Stimulated activated CD4-positive, alpha-beta T cell treated with anti-CD3 and anti-CD28 coated beads, Interleukin-2, amount 100 ng/mL, for 4 hours (primary cell): ENCODE data around the gene HYCC2.
"Not testable (repeated sequence)": the region's sequence is repeated elsewhere in the genome, so short reads cannot be mapped to it uniquely, and the experiment has no call there.

ENCODE experiments used
- DNase-seq: peaks from one replicate; pipeline ENCODE4 v3.0.0-alpha.2; 2020; ENCODE audit warnings: low read depth

The HYCC2 gene

DNA sequence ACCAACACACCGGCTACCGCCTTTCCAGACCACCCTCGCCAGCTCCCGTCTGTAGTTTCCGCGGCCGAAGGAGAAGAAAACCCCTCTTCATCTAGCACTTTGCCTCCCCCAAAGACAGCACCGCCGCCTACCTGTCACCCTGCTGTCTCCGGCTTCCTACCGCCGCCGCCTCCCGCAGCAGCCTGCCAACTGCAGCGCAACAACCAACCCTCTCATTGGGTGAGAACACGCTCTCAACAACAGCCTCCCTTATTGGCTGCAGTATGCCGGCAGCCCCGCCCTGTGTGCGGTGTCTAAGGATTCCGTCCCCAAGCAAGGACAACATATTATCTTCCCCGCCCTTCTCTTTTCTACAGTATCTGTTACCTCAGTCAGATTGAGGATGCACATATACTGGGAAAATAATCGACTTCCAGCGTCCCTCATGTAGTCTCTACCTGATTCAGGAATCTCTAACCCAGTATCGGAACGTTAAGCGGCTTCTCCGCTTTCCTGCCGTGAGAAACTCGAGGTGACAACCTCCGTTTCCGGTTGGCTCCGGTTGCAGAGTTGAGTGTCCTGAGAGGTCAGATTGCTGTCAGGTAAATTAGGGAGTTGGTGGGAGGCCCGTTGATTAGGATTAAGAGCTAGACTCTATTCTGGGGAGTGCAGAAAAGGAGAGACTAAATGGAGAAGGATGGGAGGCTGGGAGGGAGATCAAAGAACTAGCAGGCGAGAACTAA, at the start of gene HYCC2, which contains the start of gene NDUFB3:
Gene HYCC2 (minus strand): TSS at position 193 of the 722 bp plus-strand sequence. CDS start 47,662 bp downstream, outside the sequence.
Gene NDUFB3 (plus strand): TSS at position 523 of the 722 bp plus-strand sequence. CDS start 6,882 bp downstream, outside the sequence.
- DNase-seq = peak; percentile 88

DNA sequence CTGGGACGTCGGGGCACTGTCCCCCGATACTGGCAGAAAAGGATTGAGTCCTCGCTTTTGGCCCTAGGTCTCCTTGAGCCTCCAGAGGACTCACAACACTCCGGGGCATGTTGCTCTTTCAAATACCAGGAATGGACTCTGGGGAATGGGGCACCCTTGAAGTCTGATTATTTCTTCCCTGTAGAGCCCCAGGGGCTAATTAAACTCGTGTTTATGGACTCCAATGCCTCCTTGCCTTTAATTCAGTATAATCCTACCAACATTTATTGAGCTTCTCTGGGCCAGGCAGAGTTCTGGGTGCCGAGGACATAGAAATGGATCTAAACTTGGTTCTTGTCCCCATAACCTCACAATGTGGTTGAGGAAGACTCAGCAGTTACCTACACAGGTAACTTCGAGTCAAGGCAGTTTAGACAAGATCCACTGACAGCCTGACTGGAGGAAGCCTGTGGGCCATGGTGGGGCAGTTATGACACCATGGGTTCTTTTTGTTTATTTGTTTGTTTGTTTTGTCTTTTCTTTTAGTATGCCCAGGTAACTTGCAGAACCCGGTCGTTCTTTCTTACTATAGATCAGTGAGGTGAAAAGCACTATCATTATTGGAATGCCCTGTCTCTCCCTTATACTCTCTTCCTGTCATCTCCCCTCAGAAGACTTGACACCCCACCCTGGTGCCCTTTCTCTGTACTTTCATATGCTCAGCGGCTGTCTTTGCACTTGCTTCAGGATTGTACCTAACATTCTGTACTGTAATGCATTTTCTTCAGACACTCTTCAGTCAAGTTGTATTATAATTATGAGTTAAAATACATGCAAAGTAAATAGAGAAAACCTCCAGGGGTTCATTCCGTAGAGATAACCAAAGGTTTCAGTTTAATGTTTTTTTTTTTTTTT, 47.7 kb upstream of the HYCC2 start:
- no peak for DNase-seq

DNA sequence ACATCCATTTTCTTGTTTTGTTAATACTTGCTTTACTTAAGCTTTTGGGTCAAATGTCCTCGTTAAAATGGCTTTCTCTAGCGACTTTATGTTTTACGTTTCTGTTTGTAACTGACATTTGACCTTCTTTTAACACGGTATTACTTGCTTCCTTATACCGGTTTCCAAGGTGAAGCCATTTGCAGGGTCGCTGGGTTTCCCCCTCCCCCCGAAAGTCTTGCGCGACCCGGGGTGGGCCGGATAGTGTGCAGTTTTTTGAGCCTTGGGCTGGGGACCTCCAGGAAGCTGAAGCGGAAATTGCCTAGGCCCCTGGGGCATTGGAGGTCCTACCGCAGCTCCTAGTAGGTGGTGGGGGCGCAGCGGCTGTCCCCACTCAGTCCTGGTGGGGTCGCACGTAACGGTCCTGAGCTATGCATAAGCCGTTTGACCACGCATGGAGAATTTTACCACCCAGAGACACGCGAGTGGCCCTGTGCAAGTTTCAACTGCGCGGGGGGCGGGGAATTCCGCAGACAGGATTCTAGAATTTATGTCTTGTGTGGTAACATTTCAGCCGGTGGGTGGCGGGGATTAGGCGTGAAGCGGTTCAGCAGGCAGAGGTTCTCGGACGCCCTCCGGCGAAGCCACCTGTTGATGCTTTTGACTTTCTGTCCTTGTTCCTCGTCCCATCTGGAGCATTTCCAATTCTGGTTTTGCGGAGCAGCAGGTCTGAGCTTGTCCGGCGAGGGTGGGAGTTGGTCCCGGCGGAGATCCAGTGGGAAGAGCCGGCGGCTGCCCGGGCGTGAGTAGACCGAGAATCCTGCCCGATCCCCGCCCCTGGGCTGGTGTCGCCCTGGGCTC, 46.9 kb upstream of the HYCC2 start:
- peak; percentile 81 for DNase-seq

DNA sequence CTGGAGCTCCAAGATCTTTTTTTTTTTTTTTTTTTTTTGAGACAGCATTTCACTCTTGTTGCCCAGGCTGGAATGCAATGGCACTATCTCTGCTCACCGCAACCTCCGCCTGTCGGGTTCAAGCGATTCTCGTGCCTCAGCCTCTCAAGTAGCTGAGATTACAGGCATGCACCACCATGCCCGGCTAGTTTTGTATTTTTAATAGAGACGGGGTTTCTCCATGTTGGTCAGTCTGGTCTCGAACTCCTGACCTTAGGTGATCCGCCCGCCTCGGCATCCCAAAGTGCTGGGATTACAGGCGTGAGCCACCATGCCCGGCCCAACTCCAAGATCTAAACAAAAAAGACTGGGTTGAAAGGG, 46.2 kb upstream of the HYCC2 start:
- not testable (repeated sequence) for DNase-seq

DNA sequence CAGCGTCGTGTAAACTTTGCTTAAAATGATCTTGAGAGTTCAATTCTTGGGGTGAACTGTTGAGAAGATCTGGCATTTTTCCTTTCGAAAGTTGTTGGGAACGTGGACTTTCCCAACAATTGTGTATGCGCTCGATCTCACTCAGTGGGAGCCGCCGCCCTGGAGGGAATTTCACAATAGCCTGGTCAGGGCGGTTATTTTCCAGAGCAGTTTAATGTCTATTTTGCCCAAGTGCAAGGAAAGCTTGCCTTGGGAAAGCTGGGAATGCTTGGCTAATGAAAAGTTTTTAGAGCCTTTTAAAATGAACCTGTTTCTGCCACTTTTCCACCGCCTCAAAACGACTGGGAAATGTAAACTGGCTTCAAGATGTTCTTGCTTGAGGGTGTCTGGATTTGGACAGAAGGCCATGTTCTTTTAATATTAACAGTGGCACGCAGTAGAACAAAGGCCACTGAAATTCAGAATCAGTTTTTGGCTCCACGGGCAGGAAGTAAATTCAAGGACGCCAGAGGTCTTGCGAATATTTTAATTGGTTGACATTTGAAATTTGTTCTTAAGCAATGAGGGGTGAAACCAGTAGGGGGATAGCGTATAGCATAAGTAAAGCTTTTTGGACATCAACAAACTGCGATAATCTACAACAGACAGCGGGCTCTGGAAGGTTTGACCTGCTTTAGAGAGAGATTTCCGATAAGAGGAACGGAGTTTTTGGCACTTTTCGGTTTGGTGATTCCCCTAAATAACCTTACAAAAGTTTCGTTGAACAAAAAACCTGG, 45.7 kb upstream of the HYCC2 start:
- DNase-seq = no peak

DNA sequence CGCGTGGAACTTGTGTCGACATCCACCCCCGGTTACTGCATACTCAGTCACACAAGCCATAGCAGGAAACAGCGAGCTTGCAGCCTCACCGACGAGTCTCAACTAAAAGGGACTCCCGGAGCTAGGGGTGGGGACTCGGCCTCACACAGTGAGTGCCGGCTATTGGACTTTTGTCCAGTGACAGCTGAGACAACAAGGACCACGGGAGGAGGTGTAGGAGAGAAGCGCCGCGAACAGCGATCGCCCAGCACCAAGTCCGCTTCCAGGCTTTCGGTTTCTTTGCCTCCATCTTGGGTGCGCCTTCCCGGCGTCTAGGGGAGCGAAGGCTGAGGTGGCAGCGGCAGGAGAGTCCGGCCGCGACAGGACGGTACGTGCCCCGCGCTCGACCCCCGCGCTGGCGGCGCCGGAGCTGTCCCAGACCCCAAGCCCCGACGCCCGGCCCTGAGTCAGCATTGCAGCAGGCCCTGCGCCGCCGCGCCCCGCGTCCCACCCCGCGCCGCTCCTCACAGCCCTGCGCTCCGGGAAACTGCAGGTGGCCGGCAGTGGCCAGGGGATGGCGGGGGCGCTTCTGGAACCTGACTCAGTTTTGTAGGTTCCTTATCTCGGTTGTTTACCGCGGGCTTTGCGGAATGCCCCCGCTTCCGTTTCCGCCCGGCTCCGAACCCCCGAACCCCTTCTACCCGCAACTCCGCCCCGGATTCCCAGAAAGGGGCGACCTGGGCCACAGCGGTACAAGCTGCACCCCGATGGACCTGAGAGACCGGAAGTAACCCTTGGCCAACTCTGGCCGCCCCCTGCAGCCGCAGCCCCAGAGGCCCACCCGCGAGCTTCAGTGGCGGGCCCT, 44.9 kb upstream of the HYCC2 start, which contains the start of gene CFLAR:
Gene CFLAR (plus strand): TSS at position 50 of the 844 bp plus-strand sequence. CDS start 13,702 bp downstream, outside the sequence.
- DNase-seq = peak; percentile 66

DNA sequence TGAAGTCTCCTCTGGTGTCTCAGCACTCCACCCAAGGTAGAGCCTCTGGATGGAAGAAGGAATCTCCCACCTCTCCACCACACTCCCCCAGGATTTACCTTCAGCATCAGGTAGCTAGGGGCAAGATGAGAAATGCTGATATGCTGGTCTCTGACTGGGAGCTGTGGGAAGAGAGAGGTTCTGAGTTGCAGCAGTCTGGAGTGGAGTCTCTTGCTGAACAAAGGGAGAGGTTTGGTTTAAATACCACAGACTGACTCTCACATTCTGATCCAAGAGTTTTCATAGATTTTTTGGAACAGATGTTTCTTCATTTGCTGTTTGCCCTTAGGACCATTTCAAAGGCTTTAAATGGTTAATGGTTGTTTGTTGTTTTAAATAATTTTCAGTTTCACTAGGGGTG, 43.4 kb upstream of the HYCC2 start:
- no peak for DNase-seq

DNA sequence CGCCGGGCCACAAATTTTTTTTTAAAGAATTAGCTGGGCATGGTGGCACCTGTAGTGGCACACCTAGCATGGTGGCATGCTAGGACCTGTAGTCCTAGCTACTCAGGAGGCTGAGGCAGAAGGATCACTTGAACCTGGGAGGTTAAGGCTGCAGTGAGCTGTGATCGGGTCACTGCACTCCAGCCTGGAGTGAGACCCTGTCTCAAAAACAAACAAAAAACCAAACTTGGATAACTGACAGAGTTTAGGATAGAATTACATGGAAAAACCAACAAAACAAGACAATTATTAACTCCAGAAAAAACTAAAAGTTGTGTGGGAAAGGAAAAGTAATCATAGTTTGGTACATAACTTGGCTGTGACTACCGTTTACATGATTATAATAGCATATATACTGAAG, 42.9 kb upstream of the HYCC2 start:
- no peak for DNase-seq

DNA sequence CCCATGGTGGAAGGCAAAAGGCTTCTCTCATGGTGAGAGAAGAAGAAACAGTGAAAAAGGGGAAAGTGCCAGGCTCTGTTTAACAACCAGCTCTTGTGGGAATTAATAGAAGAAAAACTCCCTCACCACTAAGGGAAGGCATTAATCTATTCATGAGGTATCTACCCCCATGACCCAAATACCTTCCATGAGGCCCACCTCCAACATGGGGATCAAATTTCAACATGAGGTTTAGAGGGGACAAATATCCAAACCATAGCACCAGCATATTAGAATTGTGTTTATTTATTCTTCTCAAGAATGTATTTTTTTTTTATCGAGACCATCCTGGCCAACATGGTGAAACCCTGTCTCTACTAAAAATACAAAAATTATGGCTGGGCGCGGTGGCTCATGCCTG, 39.6 kb upstream of the HYCC2 start:
- DNase-seq = no peak

DNA sequence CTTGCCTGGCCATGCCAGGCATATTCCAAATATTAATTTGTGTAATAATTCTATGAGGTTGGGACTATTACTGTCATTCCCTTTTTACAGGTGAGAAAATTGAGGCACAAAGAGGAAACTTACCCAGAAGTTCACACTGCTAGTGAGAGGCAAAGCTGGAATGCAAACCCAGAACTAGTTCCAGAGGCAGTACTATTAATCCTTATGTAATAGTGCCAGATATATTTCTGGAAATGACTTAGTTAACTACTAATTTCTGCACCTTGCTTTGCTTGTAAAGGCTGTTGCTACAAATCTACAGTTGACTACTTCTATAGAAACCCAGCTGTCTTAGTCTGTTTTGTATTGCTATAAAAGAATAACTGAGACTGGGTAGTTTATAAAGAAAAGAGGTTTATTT, 39.1 kb upstream of the HYCC2 start:
- no peak for DNase-seq

DNA sequence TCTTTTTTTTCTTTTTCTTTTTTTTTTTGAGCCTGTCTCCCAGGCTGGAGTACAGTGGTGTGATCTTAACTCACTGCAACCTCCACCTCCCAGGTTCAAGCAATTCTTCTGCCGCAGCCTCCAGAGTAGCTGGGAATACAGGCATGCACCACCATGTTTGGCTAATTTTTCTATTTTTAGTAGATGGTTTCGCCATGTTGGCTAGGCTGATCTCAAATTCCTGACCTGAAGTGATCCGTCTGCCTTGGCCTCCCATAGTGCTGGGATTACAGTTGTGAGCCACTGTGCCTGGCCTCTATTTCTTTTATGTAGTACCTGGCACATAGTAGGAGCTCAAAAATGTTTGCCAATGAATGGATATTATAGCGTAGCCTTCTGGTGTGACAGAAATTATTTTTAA, 37.7 kb upstream of the HYCC2 start:
- no peak for DNase-seq

DNA sequence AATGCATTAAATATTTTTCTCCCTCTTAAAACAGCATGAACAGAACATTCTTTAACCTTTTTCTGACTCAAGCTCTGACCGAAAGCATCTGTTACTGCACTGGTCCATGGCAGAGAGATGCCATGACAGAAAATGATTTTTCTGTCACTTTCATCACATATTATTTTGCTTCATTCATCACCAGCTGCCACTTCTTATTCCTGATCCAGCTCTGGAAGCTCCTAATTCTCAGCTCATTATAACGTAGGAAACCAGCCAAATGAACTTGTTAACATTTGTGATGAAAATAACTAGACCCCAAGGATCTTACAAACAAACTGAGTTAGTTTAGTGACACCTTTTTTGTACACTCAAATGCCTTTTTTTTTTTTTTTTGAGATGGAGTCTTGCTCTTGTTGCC, 36.9 kb upstream of the HYCC2 start:
- DNase-seq = no peak

DNA sequence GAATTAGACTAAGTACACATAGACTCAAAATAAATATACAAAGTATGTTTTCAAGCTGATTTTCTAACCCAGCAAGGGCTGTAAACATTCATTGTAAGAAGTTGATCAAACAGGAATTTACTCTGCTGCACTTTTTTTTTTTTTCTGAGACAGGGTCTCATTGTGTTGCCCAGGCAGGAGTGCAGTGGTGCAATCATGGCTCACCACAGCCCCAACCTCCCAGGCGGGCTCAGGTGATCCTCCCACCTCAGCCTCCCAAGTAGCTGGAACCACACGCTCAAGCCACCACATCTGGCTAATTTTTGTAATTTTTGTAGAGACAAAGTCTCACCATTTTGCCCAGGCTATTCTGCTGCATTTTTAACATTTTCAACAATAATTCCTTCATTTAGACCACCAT, 36.2 kb upstream of the HYCC2 start:
- no peak for DNase-seq

DNA sequence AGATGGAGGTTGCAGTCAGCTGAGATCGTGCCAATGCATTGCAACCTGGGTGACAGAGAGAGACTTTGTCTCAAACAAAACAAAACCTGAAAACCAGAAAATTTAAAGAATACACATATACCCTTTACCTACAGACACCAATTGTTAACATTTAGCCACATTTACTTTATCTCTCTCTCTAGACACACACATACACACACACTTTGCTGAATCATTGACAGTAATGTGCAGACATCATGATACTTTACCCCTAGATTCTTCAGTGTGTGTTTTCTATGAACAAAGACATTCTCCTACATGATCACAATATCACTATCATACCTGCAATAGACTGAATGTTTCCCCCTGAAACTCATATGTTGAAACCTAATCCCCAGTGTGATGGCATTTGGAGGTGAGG, 34.3 kb upstream of the HYCC2 start:
- no peak for DNase-seq

DNA sequence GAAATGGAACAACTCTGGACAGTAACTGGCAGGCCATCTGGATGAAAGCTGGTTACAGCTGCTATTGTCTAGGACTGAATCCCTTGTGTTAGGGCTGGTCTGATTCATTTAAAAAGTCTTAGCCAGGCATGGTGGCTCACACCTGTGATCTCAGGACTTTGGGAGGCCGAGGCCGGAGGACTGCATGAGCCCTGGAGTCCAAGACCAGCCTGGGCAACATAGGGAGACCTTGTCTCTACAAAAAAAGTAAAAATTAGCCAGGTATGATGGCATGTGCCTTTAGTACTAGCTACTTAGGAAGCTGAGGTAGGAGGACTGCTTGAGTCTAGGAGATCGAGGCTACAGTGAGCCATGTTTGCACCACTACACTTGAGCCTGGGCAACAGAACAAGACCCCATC, 29.0 kb upstream of the HYCC2 start:
- DNase-seq = no peak

DNA sequence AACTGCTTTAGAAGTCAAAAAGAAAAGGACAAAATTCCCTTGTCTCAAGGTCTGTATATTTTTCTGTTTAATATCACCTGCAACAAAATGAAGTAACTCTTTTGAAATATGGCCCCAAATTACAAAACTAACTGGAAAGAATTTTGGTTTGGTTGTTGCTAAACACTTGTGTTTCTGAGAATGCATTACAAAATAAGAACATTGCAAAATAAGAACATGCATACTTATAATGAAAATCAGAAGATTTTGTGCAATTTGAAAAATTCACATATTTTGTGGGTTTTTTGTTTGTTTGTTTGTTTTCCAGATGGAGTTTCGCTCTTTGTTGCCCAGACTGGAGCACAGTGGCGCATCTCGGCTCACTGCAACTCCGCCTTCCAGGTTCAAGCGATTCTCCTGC, 22.1 kb upstream of the HYCC2 start:
- DNase-seq = no peak

DNA sequence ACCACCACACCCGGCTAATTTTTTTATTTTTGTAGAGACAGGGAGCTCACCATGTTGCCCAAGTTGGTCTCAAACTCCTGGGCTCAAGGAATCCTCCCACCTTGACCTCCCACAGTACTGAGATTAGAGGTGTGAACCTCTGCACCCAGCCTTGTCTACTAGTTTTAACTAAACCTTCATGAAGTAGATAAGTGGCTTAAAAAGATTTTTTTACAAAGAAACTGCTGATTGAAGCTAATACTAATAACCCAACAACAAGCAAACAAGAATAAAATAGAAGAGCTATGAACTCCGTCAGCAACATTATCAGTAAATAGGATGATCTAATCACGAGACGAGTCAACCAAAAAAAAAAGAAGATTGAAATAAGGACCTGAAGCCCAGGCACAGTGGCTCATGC, 19.1 kb upstream of the HYCC2 start:
- no peak for DNase-seq

DNA sequence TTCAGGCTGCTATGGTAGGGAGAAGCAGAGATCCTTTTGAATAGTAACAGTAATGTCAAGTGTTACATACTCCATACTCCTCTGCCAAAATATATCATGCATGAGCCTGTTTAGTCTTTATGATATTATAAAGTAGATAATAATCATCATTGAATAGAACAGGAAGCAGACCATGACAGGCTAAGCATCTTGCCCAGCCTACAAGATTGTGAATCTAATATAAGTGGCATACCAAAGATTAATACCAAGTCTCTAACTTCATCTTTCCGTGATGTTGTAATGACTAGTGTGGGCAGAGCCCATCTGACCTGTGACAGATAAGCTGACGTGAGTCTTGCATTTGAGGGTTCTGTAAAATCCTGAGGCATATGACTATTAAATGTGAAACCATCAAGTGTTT, 13.4 kb upstream of the HYCC2 start:
- DNase-seq = no peak

DNA sequence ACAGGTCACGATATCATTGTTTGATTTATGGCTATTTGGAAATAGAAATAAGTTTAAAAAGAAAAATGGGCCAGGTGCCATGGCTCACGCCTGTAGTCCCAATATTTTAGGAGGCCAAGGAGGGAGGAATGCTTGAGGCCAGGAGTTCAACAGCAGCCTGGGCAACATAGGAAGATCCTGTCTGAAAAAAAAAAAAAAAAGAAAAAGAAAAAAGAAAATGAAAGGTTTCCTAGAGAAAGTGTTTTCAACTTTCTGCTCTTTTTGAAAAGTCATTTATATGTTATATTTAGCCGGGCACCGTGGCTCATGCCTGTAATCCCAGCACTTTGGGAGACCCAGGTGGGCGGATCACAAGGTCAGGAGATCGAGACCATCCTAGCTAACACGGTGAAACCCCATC, 3.5 kb upstream of the HYCC2 start:
- DNase-seq = no peak

DNA sequence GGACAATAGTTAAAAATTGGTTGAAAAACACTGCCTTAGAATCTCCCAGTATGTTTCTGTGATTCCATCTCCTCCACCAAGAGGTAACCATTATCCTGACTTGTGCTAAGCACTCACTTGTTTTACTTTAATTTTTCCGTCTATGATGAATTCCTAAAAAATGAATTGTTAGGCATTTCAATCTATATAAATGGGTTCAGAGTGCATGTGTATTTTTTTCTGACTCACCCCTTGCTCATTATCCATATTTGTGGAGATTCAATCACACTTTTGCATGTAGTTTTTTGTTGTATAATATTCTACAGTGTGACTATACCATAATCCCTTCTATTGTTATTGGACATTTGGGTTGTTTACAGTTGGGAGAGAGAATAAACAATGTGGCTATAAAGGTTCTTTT, 1.6 kb upstream of the HYCC2 start:
- no peak for DNase-seq

DNA sequence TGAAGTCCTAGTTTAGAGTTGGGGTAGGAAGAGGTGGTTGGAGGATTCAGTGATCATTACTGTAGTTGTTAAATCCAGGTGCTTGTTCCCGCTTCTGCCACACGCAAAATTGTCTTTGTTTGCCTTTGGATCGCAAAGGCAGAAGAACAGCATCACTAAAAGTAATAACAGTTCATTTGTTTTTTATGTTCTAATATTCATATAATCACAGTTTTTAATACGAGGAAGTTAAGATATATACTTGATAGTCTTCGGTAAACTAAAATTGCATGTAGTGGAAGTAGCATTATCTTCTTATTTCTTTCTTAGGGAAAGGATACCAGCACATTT, 695 bp upstream of the HYCC2 start:
- DNase-seq = no peak
